ENCODE measurements around the gene EPN3. TPM values are rescaled to one million over a fixed set of nuclear protein-coding genes. Genes with fewer than 3 reads are reported as not detected.
A peak's percentile ranks its signal among the peaks of the same experiment; 100 is the strongest.

Gene EPN3
- total and polyA plus RNA-seq, 11 donors = 8.9 to 29.5 (median 12.6) TPM

GRCh38 chr17:50505591-50506130 is 26.9 kb upstream of the EPN3 start:
- WGBS, 4 donors = 65 to 85% (median 75%) methylated on average over 7 of the region's 7 CpGs

GRCh38 chr17:50506298-50506697 is 26.2 kb upstream of the EPN3 start:
- intact Hi-C loops (cut with DNase I) = no loop called here
- TF ChIP-seq POLR2A (IDR thresholded peaks at IDR 0.05) (no peak), CTCF (IDR thresholded peaks at IDR 0.05) (no peak)
- WGBS, 4 donors = 77 to 88% (median 82%) methylated on average over 7 of the region's 7 CpGs

More at GRCh38 chr17:50505591-50506130, 26.9 kb upstream of the EPN3 start:
- Histone ChIP-seq H3K4me3 (no peak overlapping the region), H3K27ac (no peak overlapping the region), H3K27me3 (no peaks in the 10 kb centered on the region), H3K36me3 (no peaks in the 10 kb centered on the region), H3K4me1 (peaks cover 0 to 20% (median 10%) of the 10 kb centered on the region in 12 donors), H3K9me3 (no peaks in the 10 kb centered on the region)
- DNase-seq = no peak
- ATAC-seq = no peak
- intact Hi-C loops (cut with DNase I) = no loop called here
- TF ChIP-seq CTCF (IDR thresholded peaks at IDR 0.05) = no peak
- TF ChIP-seq POLR2A (IDR thresholded peaks at IDR 0.05) = no peak

GRCh38 chr17:50507871-50508572 is 24.5 kb upstream of the EPN3 start, which contains the start of gene MYCBPAP:
MYCBPAP (plus strand) TSS chr17:50508439; CDS start chr17:50508675, 236 bp downstream.
- ATAC-seq = peak; percentile 57 to 87 (median 86)
- H3K4me3 ChIP-seq = peak within 1 kb of the TSS; percentile 51 to 81 (median 64)
- intact Hi-C loops (cut with DNase I) = no loop called here
- DNase-seq = peak; percentile 86 to 91 (median 88)
- H3K9me3 ChIP-seq = no peaks in the 10 kb centered on the region
- H3K36me3 ChIP-seq = no peaks in the 10 kb centered on the region
- 8 to 14% (median 11%) methylated on average over 26 to 66 of the region's 66 CpGs for WGBS, 4 donors
- H3K27ac ChIP-seq = peak within 1 kb of the TSS in 11 of 12 donors; percentile 62 to 88 (median 76)
- TF ChIP-seq POLR2A (IDR thresholded peaks at IDR 0.05) (no peak), CTCF (IDR thresholded peaks at IDR 0.05) (peak in 9 of 12 donors; percentile 7 to 35 (median 22))
- no peaks in the 10 kb centered on the region for H3K27me3 ChIP-seq
- H3K4me1 ChIP-seq = peaks cover 0 to 29% (median 10%) of the 10 kb centered on the region in 12 donors

More at GRCh38 chr17:50506298-50506697, 26.2 kb upstream of the EPN3 start:
- Histone ChIP-seq H3K4me1 (peaks cover 0 to 26% (median 10%) of the 10 kb centered on the region in 12 donors), H3K27me3 (no peaks in the 10 kb centered on the region), H3K36me3 (no peaks in the 10 kb centered on the region), H3K9me3 (no peaks in the 10 kb centered on the region), H3K27ac (no peak overlapping the region), H3K4me3 (no peak overlapping the region)
- DNase-seq = no peak
- ATAC-seq = no peak

All from heart left ventricle (tissue), 16 donors.